ENCODE data around the gene HHAT. TPM values are rescaled to one million over a fixed set of nuclear protein-coding genes. Genes with fewer than 3 reads are reported as not detected.
A peak's percentile ranks its signal among the peaks of the same experiment; 100 is the strongest.

HHAT gene
- polyA plus RNA-seq, 1 donor (not counting 4 experiments of a cell fraction or from before 2014, with no cell fraction given) = 3.8 TPM

- H3K9me1 ChIP-seq (ENCODE audit: control insufficient read depth, extremely low read depth, insufficient read depth, low read length) = no peaks in the 10 kb centered on the region
- FAIRE-seq (no peak), DNase-seq (ENCODE audit: low read depth, low spot score) (no peak)
- H3K36me3 ChIP-seq (ENCODE audit: control insufficient read depth in 2 of 2, extremely low read depth in 1 of 2, insufficient read depth in 2 of 2, low read length in 2 of 2) = no peaks in the 10 kb centered on the region
- TF ChIP-seq CTCF (optimal IDR thresholded peaks at IDR 0.05 in 1 of 3, IDR thresholded peaks at IDR 0.05 in 1 of 3, conservative IDR thresholded peaks at IDR 0.05 in 1 of 3; ENCODE audit: extremely low read depth in 1 of 3, insufficient read depth in 2 of 3, low read length in 3 of 3) (no peak), EZH2 (IDR thresholded peaks at IDR 0.05; ENCODE audit: low read length) (no peak)
- no peaks in the 10 kb centered on the region for H3K79me2 ChIP-seq (ENCODE audit: control insufficient read depth, insufficient read depth, low read length)
- no peaks in the 10 kb centered on the region for H4K20me1 ChIP-seq (ENCODE audit: control insufficient read depth, extremely low read depth, insufficient read depth, low read length)
- dilution Hi-C loops (cut with MboI; ENCODE audit: extremely low pct_ligation_motif_present, low sequenced_read_pairs) = no loop called here
- no peak overlapping the region for H3K27ac ChIP-seq (ENCODE audit: control insufficient read depth, insufficient read depth, low read length)
- H3K9ac ChIP-seq (ENCODE audit: control insufficient read depth, extremely low read depth, insufficient read depth, low read length) = no peak overlapping the region
- H2AFZ ChIP-seq (ENCODE audit: control insufficient read depth, low read length) = no peak overlapping the region
- H3K4me3 ChIP-seq (ENCODE audit: control insufficient read depth in 2 of 3, extremely low read depth in 1 of 3, insufficient read depth in 2 of 3, low read depth in 1 of 3, low read length in 3 of 3) = no peak overlapping the region
- no peaks in the 10 kb centered on the region for H3K4me1 ChIP-seq (ENCODE audit: control insufficient read depth, extremely low read depth, insufficient read depth, low read length)
- H3K9me3 ChIP-seq (ENCODE audit: control insufficient read depth, low read depth, low read length) = no peaks in the 10 kb centered on the region
- no peak overlapping the region for H3K4me2 ChIP-seq (ENCODE audit: control insufficient read depth, extremely low read depth, insufficient read depth, low read depth, low read length)
- H3K27me3 ChIP-seq (ENCODE audit: control insufficient read depth, extremely low read depth, insufficient read depth, low read length) = no peaks in the 10 kb centered on the region
Observed at GRCh38 chr1:210476730-210477129, 148.0 kb downstream of the HHAT start.

GRCh38 chr1:210477328-210477924, 148.7 kb downstream of the HHAT start:
- H4K20me1 ChIP-seq (ENCODE audit: control insufficient read depth, extremely low read depth, insufficient read depth, low read length) = no peaks in the 10 kb centered on the region
- no peaks in the 10 kb centered on the region for H3K4me1 ChIP-seq (ENCODE audit: control insufficient read depth, extremely low read depth, insufficient read depth, low read length)
- dilution Hi-C loops (cut with MboI; ENCODE audit: extremely low pct_ligation_motif_present, low sequenced_read_pairs) = no loop called here
- DNase-seq (ENCODE audit: low read depth, low spot score) (no peak), FAIRE-seq (no peak)
- H3K9me1 ChIP-seq (ENCODE audit: control insufficient read depth, extremely low read depth, insufficient read depth, low read length) = no peaks in the 10 kb centered on the region
- TF ChIP-seq CTCF (optimal IDR thresholded peaks at IDR 0.05 in 1 of 3, IDR thresholded peaks at IDR 0.05 in 1 of 3, conservative IDR thresholded peaks at IDR 0.05 in 1 of 3; ENCODE audit: extremely low read depth in 1 of 3, insufficient read depth in 2 of 3, low read length in 3 of 3) (peak in 1 of 3 experiments; percentile 17), EZH2 (IDR thresholded peaks at IDR 0.05; ENCODE audit: low read length) (no peak)
- no peak overlapping the region for H3K4me3 ChIP-seq (ENCODE audit: control insufficient read depth in 2 of 3, extremely low read depth in 1 of 3, insufficient read depth in 2 of 3, low read depth in 1 of 3, low read length in 3 of 3)
- H3K36me3 ChIP-seq (ENCODE audit: control insufficient read depth in 2 of 2, extremely low read depth in 1 of 2, insufficient read depth in 2 of 2, low read length in 2 of 2) = no peaks in the 10 kb centered on the region
- no peaks in the 10 kb centered on the region for H3K27me3 ChIP-seq (ENCODE audit: control insufficient read depth, extremely low read depth, insufficient read depth, low read length)
- H2AFZ ChIP-seq (ENCODE audit: control insufficient read depth, low read length) = no peak overlapping the region
- no peak overlapping the region for H3K9ac ChIP-seq (ENCODE audit: control insufficient read depth, extremely low read depth, insufficient read depth, low read length)
- H3K9me3 ChIP-seq (ENCODE audit: control insufficient read depth, low read depth, low read length) = no peaks in the 10 kb centered on the region
- no peaks in the 10 kb centered on the region for H3K79me2 ChIP-seq (ENCODE audit: control insufficient read depth, insufficient read depth, low read length)
- no peak overlapping the region for H3K27ac ChIP-seq (ENCODE audit: control insufficient read depth, insufficient read depth, low read length)
- no peak overlapping the region for H3K4me2 ChIP-seq (ENCODE audit: control insufficient read depth, extremely low read depth, insufficient read depth, low read depth, low read length)
